ENCODE measurements around the gene ROR1.

DNA sequence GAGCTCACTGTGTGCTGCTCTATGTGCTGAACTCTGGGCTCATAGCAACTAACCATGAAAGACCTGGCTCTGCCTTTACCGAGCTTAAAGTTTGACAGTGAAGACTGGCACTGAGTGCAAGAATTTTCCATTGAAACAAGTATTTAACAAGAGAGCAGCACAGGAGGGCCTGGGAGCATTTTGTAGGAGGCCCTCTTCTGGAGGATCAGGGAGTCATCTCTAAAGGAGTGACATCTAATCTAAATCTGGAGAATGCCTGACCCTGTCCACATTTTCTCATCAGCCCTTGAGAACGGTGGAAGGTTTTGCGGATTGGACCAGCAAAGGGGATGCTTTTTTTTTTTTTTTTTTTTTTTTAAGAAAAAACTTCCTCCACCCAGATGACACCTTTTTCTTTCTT is 150.8 kb downstream of the ROR1 start:
- TF ChIP-seq CTCF (IDR thresholded peaks at IDR 0.05; ENCODE audit: low read length), result no peak
- TF ChIP-seq EZH2 (optimal IDR thresholded peaks at IDR 0.05; ENCODE audit: low read depth, low read length), result no peak
